Naive B cell (primary cell): Measurements from ENCODE around the gene PIK3IP1. TPM values are rescaled to one million over a fixed set of nuclear protein-coding genes. Genes with fewer than 3 reads are reported as not detected.

Experiments
- ATAC-seq, 2 donors: fragments of 150-1000 bp; cut with Tn5 transposase; 2 replicates each; pipeline ENCODE4 v1.10.0; 2021; ENCODE audit warnings: low read depth in 2 of 2, mild to moderate bottlenecking in 2 of 2, moderate library complexity in 2 of 2
- DNase-seq: peaks from one replicate; pipeline ENCODE4 v3.0.0; 2022
- H3K27ac Mint-ChIP-seq, 6 donors: one replicate each; pipeline ENCODE4 v1.8.0; 2020 to 2022; ENCODE audit warnings: mild to moderate bottlenecking in 6 of 6, mixed read lengths in 6 of 6, moderate library complexity in 5 of 6, inconsistent platforms in 2 of 6
- H3K27me3 Mint-ChIP-seq, 3 donors: one replicate each; pipeline ENCODE4 v1.8.0; 2021 to 2022; ENCODE audit warnings: mixed read lengths in 3 of 3, mild to moderate bottlenecking in 1 of 3
- H3K36me3 Mint-ChIP-seq, 2 donors: one replicate each; pipeline ENCODE4 v1.8.0; 2020 to 2022; ENCODE audit warnings: mixed read lengths in 2 of 2, inconsistent platforms in 1 of 2, mild to moderate bottlenecking in 1 of 2
- H3K4me1 Mint-ChIP-seq, 3 donors: one replicate each; pipeline ENCODE4 v1.8.0; 2020 to 2022; ENCODE audit warnings: mixed read lengths in 3 of 3, inconsistent platforms in 1 of 3, mild to moderate bottlenecking in 1 of 3, moderate library complexity in 1 of 3
- H3K4me3 Mint-ChIP-seq, 8 donors: one replicate each; pipeline ENCODE4 v1.8.0; 2020 to 2022; ENCODE audit warnings: mild to moderate bottlenecking in 8 of 8, mixed read lengths in 8 of 8, moderate library complexity in 8 of 8, inconsistent platforms in 2 of 8
- H3K9me3 Mint-ChIP-seq, 7 donors: one replicate each; pipeline ENCODE4 v1.8.0; 2020 to 2022; ENCODE audit warnings: mixed read lengths in 7 of 7, mild to moderate bottlenecking in 5 of 7, inconsistent platforms in 2 of 7, moderate library complexity in 1 of 7
- polyA plus RNA-seq, 6 donors: library from polyadenylated mRNA; unstranded; fragments of 300-500 nt; fragmentation: Illumina TruSeq; gene quantifications; one replicate each; pipeline ENCODE4 v1.2.3, GENCODE V29; 2021; ENCODE audit warnings: low read depth in 6 of 6

Gene PIK3IP1
- polyA plus RNA-seq, 6 donors from 2014 or later = 107 to 235 (median 181) TPM

DNA sequence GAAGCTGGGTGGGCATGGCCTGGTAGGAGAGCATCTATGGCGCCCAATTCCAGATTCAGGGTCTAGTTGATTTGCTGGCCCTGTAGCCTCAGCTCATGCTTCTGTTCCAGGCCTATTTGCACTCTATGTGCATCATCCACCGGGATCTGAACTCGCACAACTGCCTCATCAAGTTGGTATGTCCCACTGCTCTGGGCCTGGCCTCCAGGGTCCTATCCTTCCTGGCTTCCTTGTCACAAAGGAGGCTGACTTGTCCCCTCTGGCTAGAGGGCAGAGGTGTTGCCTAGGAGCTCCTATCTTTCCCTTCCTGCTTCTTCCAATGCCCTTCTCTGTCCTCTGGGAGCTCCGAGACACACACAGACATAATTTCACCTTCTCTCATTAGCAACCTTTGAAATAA is 21.3 kb downstream of the PIK3IP1 start:
- Mint-ChIP-seq H3K27me3 (no peaks in the 10 kb centered on the region), H3K4me3 (no peak overlapping the region), H3K27ac (peak overlapping the region in 3 of 6 donors; percentile 17 to 54 (median 28)), H3K9me3 (no peaks in the 10 kb centered on the region), H3K36me3 (peaks cover 0 to 11% of the 10 kb centered on the region in 2 donors), H3K4me1 (peaks cover 2 to 8% (median 8%) of the 10 kb centered on the region in 3 donors)
- ATAC-seq (no peak), DNase-seq (no peak)

DNA sequence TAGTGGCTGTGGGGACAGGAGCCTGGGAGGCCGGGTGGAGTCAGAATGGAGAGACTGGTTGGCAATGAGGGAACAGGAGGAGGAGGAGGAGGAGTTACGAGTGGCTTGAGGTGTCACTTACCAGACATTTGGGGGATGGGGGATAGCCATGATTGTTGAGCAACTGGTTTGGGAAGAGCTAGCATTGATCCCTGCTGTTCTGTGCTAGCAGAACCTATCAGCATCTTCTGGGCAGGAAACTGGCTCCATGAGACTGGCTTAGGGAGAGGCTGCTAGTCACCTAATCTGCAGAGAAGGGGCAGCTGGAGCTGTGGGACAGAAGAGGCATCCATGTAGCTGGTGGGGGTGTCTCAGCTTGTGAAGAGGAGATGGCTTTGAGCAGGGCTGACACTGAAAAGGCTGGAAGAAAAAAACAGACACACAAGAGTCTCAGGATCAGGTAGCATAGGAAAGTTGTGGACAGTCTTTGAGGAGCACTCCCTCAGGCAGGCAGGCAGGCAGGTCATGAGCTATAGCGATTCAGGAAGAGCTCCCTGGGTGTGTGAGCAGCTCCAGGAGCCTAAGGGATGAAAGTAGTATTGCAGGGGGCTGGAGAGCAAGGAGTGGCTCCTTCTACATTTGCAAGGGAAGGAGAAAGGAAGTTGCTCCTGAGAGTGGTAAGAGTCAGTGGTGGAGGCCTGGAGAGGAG is 22.3 kb downstream of the PIK3IP1 start:
- ATAC-seq = no peak
- Mint-ChIP-seq H3K36me3 (peaks cover 0 to 11% of the 10 kb centered on the region in 2 donors), H3K27me3 (no peaks in the 10 kb centered on the region)

DNA sequence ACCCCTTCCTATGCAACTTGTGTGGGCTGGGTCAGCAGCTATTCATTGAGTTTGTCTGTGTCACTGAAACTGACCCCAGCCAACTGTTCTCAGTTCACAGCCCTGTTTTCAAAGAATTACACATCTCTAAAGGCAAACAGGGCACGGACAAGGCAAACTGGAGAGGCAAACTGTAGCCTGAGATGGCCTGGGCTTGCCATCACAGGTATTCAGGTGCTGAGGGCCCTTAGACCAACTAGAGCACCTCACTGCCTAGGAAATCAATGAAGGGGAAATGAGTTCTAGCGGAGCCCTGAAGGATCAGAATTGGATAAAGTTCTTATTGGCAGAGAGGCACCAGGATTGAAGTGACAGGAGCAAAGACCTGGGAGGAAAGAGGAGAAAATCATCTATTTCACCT is 24.0 kb downstream of the PIK3IP1 start:
- ATAC-seq = no peak
- Mint-ChIP-seq H3K9me3 (no peaks in the 10 kb centered on the region), H3K4me1 (peaks cover 2 to 8% (median 5%) of the 10 kb centered on the region in 3 donors), H3K27me3 (no peaks in the 10 kb centered on the region), H3K27ac (peak overlapping the region in 1 of 6 donors; percentile 22), H3K36me3 (peaks cover 0 to 11% of the 10 kb centered on the region in 2 donors), H3K4me3 (no peak overlapping the region)
- DNase-seq = no peak

More for the DNA sequence above, 22.3 kb downstream of the PIK3IP1 start:
- Mint-ChIP-seq H3K27ac (peak overlapping the region; percentile 16 to 55 (median 39)), H3K9me3 (no peaks in the 10 kb centered on the region), H3K4me3 (peak overlapping the region in 1 of 8 donors; percentile 72), H3K4me1 (peaks cover 2 to 8% (median 8%) of the 10 kb centered on the region in 3 donors)
- DNase-seq = no peak

DNA sequence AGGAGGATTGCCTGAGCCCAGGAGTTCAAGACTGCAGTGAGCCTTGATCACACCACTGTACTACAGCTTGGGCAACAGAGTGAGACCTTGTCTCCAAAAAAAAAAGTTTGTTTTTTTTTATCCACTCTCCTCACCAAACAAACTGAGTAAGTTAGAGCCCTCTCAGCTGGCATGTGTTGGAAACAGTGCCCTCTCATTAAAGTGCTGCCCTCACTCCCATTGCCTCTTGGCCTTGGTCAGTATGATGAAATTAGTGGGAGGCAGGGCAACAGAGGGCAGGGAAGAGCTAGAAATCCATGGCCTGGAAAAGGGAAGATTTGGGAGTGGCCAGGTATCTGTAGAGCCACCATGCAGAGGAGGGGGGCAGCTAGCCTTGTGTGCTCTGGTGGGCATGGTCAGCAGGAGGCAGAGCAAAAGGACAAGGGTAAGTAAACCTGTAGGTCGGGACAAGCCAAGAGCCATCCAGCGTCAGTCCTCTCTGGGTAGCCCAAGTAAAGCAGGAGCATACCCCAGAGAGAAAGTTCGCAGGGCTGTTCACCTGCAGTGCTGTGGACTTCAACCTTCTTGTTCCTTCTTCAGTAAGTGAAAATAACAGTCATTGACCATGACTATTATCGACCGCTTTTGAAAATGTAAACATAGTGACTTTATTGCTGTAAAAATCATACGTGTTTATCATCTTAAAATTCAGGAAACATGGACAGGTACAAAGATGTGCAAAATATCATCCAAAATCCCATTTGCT is 28.2 kb downstream of the PIK3IP1 start:
- H3K4me3 Mint-ChIP-seq = no peak overlapping the region
- no peaks in the 10 kb centered on the region for H3K27me3 Mint-ChIP-seq
- no peak overlapping the region for H3K27ac Mint-ChIP-seq
- ATAC-seq (no peak), DNase-seq (no peak)
- H3K36me3 Mint-ChIP-seq = peaks cover 11 to 27% of the 10 kb centered on the region in 2 donors
- H3K4me1 Mint-ChIP-seq = peaks cover 0 to 5% (median 0%) of the 10 kb centered on the region in 3 donors
- H3K9me3 Mint-ChIP-seq = no peaks in the 10 kb centered on the region

DNA sequence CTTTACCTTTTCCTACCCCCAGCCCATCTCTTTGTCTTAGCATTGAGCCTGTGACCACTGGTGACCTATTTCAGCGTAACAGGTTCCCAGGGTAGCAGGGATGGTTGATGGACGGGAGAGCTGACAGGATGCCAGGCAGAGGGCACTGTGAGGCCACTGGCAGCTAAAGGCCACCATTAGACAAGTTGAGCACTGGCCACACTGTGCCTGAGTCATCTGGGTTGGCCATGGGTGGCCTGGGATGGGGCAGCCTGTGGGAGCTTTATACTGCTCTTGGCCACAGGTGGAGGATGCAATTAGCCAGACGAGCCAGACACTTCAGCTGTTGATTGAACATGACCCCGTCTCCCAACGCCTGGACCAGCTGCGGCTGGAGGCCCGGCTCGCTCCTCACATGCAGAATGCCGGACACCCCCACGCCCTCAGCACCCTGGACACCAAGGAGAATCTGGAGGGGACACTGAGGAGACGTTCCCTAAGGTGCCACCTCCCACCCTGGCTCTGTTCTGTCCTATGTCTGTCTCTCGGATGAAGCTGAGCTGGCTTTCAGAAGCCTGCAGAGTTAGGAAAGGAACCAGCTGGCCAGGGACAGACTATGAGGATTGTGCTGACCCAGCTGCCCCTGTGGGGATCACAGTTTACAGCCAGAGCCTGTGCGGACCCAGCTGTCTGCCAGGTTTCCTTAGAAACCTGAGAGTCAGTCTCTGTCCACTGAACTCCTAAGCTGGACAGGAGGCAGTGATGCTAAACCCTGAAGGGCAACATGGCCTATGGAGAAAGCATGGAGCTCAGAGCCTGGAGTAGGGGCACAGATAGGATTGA is 29.8 kb downstream of the PIK3IP1 start:
- Mint-ChIP-seq H3K4me3 (peak overlapping the region in 1 of 8 donors; percentile 15), H3K27ac (no peak overlapping the region), H3K36me3 (peaks cover 11 to 37% of the 10 kb centered on the region in 2 donors), H3K9me3 (no peaks in the 10 kb centered on the region), H3K4me1 (peaks cover 0 to 5% (median 0%) of the 10 kb centered on the region in 3 donors), H3K27me3 (no peaks in the 10 kb centered on the region)
- ATAC-seq = no peak
- no peak for DNase-seq

DNA sequence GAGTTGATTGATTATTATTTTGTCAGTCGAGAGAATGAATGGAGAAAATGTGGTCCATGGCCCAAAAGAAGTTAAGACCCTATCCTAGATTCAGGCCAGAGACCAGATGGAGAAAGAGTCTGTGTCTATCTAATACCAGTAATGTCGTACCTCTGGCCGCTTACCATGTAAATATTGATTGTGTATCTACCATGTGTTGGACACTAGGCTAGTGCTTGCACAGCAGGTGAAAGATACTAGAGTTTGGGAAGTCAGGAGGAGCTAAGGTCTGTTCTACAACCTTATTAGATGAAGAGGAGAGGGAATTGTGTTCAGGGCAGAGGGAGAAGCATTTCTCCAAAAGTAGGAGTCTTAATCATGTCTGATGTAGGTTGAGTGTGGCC is 31.8 kb downstream of the PIK3IP1 start:
- Mint-ChIP-seq H3K4me1 (peaks cover 0 to 8% (median 0%) of the 10 kb centered on the region in 3 donors), H3K4me3 (peak overlapping the region in 2 of 8 donors; percentile 26 to 27), H3K36me3 (peaks cover 11 to 26% of the 10 kb centered on the region in 2 donors), H3K27ac (peak overlapping the region in 2 of 6 donors; percentile 44 to 56), H3K27me3 (no peaks in the 10 kb centered on the region), H3K9me3 (no peaks in the 10 kb centered on the region)
- DNase-seq (no peak), ATAC-seq (no peak)

DNA sequence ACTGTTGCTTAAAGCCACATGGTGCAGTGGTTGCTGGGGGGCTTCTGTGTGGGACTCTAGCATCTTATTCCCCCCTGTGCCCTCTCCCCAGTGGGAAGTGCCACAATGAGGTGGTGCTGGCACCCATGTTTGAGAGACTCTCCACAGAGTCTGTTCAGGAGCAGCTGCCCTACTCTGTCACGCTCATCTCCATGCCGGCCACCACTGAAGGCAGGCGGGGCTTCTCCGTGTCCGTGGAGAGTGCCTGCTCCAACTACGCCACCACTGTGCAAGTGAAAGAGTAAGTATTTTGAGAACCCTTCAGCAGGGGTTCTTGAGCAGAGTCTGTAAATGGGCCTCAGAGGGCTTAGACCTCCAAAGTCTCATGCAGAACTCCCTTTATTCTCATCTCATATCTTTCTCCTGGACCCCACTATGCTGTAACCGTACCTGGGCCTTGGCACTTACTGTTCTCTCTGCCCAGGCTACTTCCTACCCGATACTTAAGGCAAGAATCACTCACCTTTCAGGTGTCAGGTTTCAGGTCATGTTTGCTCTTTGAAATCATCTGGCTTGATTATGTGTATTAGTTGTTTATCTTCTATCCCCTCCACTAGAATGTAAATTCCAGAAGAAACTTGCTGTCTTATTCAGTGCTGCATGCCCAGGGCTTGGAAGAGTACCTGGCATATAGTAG is 32.4 kb downstream of the PIK3IP1 start:
- no peaks in the 10 kb centered on the region for H3K27me3 Mint-ChIP-seq
- no peak overlapping the region for H3K4me3 Mint-ChIP-seq
- H3K27ac Mint-ChIP-seq = peak overlapping the region in 1 of 6 donors; percentile 56
- no peak for DNase-seq
- H3K9me3 Mint-ChIP-seq = no peaks in the 10 kb centered on the region
- no peak for ATAC-seq
- H3K4me1 Mint-ChIP-seq = peaks cover 3 to 14% (median 4%) of the 10 kb centered on the region in 3 donors
- peaks cover 11 to 26% of the 10 kb centered on the region in 2 donors for H3K36me3 Mint-ChIP-seq

DNA sequence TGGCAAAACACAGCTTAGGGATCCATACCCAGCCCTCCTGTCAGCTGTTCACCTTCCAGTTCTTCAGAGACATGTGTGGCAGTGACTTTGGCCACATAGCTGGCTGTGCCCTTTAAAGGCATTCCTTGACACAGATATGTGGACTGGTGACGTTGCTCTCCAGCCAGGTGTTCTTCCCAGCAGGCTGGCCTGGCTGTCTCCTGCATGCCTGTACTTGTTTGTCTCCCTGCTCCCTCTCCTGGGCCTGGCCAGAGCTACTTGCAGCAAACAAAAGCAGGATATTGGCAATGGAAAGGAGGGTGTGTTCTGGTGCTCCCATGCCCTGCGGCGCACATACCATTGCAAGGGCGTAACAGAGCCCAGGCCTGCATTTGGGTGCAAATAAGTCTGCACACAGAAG is 38.3 kb downstream of the PIK3IP1 start:
- H3K4me1 Mint-ChIP-seq = peaks cover 12 to 23% (median 19%) of the 10 kb centered on the region in 3 donors
- no peak overlapping the region for H3K27ac Mint-ChIP-seq
- no peaks in the 10 kb centered on the region for H3K27me3 Mint-ChIP-seq
- no peak for DNase-seq
- H3K36me3 Mint-ChIP-seq = peaks cover 0 to 8% of the 10 kb centered on the region in 2 donors
- no peak for ATAC-seq
- H3K4me3 Mint-ChIP-seq = no peak overlapping the region
- no peaks in the 10 kb centered on the region for H3K9me3 Mint-ChIP-seq

DNA sequence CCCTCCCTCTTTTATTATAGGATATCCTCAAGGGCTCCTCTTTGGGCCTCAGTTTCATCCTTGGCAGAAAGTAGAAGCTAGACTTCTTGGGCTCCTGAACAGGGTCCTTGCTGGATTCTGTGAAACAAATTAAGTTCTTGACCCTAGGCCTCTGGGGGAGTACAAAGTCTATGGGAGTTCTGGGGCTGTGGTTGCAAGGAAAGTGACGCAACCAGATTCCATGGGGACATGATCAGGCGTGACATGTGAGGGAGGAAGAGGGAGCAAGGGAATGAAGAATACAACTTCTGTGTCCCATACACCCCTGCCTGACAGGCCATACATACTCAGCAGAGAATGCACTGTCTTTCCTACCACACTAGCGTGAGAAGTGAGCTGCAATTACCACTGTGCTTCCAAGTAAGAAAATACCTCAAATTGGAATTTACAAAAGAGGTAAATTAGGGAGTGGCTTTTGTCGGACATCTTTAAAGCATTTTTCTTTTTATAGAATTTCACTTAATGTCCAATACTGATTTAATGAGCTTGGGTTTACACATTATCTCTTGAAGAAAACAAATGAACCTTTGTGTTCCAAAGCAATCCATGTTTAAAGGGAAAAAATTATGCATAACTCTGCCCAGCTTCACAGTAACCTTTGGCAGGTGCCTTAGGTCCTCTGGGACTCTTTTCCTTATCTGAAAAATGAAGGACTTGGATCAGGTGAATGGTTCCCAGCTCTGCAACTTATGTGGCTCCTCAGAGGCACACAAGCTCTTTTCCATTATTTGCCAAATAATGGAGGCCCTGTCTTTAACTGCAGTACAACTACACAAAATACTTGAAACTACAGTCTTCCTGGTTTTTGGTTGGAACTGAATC is 41.3 kb downstream of the PIK3IP1 start:
- Mint-ChIP-seq H3K36me3 (no peaks in the 10 kb centered on the region), H3K9me3 (no peaks in the 10 kb centered on the region), H3K27me3 (no peaks in the 10 kb centered on the region), H3K27ac (peak overlapping the region in 1 of 6 donors; percentile 32), H3K4me3 (no peak overlapping the region), H3K4me1 (peaks cover 19 to 31% (median 28%) of the 10 kb centered on the region in 3 donors)
- no peak for DNase-seq
- no peak for ATAC-seq

DNA sequence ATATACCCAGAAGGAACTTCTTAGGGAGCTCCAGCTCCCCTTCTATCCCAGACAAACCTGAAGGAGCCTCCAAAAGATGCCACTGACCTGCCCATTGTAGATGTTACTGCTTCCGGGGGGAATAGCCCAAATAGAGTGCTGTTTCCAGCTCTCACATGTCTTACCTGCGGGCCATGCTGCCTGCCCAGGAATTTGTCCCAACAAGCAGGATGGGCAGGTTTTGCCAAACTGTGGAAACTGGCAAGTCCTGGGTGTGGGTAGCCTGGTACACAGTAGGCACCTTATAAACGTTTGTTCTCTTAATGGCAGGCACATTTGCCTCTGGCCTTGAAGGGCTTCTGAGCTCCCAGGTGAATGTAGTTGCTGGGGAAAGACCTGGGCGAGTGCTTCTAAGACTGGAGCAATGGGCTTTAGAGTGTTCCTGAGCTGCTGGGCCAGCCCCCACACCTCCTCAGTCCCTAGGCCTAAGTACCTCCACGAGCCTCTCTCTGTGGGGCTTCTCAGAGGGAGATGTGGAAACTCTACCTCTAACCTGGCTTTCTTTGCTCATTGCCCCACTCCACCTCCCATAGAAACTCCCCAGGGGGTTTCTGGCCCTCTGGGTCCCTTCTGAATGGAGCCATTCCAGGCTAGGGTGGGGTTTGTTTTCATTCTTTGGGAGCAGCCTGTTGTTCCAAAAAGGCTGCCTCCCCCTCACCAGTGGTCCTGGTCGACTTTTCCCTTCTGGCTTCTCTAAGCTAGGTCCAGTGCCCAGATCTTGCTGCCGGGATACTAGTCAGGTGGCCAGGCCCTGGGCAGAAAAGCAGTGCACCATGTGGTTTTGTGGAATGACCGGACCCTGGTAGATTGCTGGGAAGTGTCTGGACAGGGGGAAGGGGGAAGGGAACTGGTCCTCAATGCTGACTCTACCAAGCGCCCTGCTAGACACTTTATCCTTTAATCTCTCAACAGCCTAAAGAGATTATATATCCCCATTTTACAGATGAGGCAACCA is 43.0 kb downstream of the PIK3IP1 start:
- no peak for DNase-seq
- Mint-ChIP-seq H3K27ac (peak overlapping the region in 2 of 6 donors; percentile 16 to 76), H3K4me3 (no peak overlapping the region), H3K27me3 (no peaks in the 10 kb centered on the region), H3K4me1 (peaks cover 11 to 21% (median 13%) of the 10 kb centered on the region in 3 donors), H3K9me3 (no peaks in the 10 kb centered on the region), H3K36me3 (no peaks in the 10 kb centered on the region)
- no peak for ATAC-seq

DNA sequence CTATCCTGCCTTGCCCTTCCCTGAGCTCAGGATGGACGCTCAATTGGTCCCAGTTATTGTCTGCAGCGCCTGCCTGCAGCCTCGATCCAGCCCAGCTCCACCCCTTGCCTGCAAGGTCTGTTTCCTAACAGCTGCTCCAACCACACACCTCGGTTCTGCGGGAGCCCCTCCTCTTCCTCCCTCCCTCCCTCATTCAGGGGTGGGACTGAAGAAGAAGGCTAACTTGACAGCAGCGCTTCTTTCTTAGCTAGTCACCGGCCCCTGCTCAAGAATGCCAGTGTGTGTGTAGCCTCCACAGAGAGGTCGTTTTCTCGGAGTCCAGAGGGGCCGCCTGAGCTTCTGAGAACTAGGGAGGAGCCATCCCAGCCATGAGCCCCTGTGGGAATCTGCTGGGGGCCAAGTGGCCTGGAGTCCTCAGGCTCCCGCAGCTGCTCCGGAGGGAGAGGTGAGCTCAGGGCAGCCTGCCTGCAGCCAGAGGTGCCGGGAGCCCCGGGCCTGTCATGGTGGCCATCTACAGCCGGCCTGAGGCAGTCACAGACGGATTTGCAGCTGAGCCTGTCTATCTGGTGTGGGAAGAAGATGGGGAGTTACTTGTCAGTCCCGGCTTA is 44.0 kb downstream of the PIK3IP1 start:
- peaks cover 7 to 12% (median 10%) of the 10 kb centered on the region in 3 donors for H3K4me1 Mint-ChIP-seq
- no peaks in the 10 kb centered on the region for H3K27me3 Mint-ChIP-seq
- ATAC-seq = peak; percentile 57 to 83
- H3K9me3 Mint-ChIP-seq = no peaks in the 10 kb centered on the region
- peak overlapping the region in 3 of 8 donors; percentile 61 to 83 (median 71) for H3K4me3 Mint-ChIP-seq
- DNase-seq = peak; percentile 23
- H3K36me3 Mint-ChIP-seq = no peaks in the 10 kb centered on the region
- H3K27ac Mint-ChIP-seq = peak overlapping the region in 2 of 6 donors; percentile 60 to 76
